HG03521 (cell line): Measurements from ENCODE around the gene CPNE6.

Source experiments
- ATAC-seq: cut with Tn5 transposase; IDR thresholded peaks from one replicate; pipeline ENCODE4 v1.9.1; 2021; ENCODE audit warnings: mild to moderate bottlenecking, moderate library complexity; ENCODE audit not compliant: unreplicated experiment

Gene CPNE6

DNA sequence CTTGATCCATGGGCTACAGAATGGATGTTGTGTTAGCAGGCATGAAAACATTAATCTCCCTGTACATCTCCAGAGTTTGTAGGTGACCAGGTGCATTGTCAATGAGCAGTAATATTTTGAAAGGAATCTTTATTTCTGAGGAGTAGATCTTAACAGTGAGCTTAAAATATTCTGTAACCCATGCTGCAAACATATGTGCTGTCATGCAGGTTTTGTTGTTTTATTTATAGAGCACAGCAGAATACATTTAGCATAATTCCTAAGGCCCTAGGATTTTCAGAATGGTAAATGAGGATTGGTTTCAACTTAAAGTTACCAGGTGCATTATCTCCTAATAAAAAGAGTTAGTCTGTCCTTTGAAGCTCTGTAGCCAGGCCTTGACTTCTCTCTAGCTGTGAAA is 55.6 kb downstream of the CPNE6 start:
- ATAC-seq, result no peak

DNA sequence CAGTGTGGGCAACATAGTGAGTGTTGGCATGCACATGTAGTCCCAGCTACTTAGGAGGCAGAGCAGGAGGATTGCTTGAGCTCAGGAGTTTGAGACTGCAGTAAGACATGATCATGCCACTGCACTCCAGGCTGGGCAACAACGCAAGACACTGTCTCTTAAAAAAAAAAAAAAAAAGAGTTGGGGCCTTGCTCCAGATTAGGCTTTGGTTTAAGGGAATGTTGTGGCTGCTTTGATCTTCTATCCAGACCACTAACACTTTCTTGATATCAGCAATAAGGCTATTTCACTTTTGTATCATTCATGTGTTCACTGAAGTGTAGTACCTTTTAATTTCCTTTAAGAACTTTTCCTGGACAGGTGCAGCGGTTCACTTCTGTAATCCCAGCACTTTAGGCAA is 56.3 kb downstream of the CPNE6 start:
- ATAC-seq, result no peak
